ENCODE results near the gene RGS7.
"Not testable (repeated sequence)": the region's sequence is repeated elsewhere in the genome, so short reads cannot be mapped to it uniquely, and the experiment has no call there.

Gene RGS7

DNA sequence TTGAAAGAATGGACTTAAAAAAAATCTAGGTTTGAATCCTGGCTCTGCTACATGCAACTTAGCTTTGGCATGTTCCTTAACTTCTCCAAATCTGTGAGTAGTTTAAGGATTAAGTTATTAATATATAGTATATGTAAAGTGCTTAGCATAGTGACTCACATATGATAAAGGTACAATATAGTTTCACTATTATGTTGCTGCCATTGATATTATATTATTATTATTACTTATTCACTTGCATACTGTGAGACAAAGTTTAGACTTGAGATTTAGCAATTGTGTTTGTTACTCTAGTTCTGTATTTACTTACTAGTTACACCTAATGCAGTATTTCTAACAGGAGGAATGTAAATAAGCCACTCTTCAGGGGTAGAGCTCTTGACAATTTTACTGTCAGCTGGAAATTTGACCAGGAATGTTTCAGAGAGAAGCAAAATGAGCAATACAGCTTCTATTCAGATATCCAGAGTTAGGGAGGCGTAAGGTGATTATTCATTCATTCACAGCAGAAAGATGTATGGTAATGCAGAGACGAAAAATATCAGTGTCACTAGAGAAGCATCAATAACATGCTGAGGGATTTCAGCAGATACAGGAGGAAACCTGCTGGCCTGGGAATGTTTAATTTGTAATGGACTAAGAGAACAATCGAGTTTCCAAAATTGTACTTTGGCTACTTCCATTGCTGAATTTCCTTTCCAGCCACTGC lies 25.5 kb downstream of the RGS7 start:
- DNase-seq = no peak

DNA sequence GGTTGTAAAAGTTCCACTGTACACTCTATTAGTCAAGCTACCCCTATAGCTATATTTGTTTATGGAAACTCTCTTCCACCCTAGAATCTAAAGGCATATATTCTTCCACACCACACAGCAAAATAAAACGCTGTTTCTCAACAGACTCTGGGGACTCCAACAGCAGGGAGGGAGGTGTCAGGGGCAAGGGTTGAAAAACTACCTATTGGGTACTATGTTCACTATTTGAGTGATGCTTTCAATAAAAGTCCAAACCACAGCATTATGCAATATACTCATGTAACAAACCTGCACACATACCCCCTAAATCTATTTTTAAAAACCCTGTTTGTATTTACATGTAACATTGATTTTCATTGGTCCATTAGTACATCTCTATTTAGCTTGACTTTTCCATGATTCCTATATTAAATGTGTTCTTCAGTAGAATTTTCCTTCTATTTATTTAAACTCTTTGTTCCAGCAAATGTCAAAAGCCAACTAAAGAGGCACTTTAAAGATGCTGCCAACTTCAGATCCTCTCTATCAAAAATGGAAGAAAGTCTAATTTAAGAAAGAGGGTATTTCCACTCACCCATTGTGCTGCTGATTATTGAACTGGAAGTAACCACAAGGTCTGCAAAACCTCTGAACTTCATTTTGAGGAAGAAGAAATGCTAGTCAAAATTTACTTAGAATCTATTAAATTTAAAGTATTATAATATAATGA lies 26.2 kb downstream of the RGS7 start:
- DNase-seq = no peak

DNA sequence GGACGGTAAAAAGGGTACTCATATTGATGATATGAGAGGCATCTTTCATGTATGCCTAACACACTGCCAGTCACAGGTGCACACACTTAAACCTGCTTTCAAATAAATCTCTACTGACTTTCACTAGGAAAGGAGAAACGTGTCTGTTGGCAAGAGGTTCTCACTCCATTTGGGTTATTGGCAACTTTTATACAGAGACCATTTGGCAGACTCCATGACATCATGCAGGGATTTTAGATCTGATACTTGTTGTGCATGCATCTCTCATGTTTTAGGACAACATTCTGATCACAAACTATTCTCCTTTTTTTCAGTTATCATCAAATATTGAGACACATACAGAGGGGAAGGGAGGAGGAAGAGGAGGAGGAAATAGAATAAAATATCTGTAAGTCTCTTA lies 31.5 kb downstream of the RGS7 start:
- DNase-seq = no peak

DNA sequence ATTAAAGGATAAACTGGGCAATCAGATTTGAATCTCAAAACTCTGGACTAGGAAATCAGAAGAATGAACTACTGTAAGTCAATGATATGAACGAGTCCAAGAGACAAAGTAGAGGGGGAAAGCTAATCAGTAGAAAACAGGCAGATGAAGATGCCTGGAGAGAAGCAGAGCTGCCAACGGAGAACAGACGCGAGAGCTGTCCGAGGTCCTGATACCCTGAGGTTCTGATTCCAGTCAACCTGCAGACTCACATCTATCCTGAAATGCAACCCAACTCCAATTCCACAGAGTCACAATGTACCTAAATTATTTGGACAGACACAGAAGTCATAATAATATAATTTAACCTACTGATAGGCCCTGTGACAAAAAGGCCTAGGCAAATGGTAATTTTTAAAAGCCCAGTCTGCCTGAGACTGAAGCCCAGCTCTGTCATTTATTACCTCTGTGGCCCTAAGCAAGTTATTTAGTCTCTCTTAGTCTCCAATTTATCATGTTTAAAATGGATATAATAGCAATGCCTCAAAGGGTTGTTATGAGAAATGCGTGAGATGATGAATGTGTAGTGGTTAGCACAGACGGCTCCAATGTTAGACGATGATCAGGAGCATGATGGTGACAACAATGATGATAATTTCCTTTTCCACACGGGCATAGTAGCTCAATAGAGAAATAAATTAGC lies 33.4 kb downstream of the RGS7 start:
- no peak for DNase-seq

DNA sequence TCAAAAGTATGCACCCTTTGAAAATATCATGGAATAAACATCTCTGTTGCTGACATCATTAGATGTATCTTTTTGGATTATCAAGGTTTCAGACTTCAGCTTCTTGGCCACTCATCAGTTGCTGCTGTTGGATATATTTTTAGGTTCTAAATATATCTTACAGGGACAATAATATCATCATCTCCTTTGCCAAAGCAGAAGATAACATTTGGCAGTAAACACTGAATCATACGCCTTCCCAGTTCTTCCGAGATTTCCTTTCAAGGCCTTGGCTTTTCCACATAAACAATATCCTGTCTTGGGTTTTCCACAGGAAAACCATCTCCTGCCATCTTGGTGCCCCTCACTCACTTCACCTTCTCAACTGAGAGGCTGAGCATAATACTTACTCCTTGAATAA lies 39.3 kb downstream of the RGS7 start:
- DNase-seq = no peak

DNA sequence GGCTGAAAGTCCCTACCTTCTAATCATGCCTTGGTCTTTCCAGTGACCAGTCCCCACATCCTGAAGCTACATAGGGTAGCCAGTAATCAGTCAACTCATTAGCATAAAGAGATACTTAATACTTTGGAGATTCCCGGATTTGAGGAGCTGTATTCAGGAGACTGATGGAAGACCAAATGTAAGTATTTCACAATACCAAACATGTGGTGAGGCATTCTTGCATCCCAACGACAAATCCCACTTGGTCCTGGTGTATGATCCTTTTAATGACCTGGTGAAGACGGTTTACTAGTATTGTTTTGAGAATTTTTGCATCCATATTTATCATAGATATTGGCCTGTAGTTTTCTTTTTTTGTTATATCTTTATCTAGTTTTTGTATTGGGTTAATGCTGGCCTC lies 40.6 kb downstream of the RGS7 start:
- DNase-seq = no peak

DNA sequence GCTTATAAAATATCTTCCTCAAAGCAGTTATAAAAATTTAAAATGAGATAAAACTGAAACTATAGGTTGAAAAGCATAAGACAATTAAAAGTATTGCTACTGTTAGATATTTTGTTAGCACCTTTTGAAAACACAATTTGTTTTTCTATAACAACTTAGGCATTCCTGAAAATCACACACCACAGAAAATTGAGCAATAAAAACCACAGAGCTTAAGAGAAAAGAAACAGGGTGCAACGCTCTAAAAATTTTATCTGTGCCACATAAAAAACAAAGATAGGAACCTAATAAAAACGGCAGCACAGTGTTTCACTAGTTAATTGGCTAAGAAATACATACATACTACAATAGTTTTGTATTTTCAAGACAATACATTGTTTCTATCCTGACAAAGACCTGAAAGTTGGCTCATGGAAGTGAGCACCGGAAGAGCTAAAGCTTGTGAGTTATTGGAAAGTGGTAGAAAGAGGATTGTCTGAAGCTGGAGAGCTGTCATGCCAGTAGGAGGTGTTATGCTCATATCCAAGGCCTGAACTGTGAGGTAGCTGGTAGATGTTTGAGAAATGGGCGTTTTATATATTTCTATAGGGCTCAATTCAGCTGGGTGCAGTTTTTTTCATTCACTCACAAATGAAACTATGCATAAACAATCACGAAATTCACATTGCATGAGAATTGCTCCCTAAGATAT lies 45.8 kb downstream of the RGS7 start:
- no peak for DNase-seq

DNA sequence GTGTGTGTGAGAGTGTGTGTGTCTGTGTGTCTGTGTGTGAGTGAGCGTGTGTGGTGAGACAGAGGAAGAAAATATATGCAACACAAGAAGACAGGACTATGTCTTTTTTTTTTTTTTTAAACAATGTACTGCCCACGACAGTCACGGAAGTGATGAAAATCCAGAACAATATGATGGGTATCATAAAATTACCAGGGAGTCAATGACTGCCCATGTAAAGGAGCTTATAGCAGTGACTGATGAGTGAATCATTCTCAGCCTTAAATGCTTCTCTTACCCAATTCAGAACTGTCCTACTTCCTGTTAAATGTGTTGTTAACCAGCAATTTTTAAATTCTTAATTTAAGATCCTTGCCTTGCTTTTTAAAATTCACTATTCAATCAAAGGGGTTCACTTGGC lies 46.6 kb downstream of the RGS7 start:
- no peak for DNase-seq

DNA sequence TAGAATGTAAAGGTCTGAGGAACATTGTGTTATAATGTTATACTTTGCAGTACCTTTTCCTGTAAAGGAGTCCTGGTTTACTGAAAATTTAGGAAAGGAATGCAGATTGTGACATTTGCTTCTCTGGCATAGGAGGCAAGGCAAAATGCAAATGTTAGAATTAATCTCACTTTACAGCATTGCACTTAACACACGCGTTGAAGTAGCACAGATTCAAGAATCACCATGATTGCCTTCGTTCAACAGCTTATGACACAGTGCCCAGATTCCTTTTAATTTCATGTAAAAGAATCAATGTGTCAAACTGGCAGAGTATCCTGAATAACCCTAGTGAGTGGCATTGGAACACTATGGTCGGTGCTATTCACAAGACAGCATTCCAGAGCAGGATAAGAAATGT lies 47.4 kb downstream of the RGS7 start:
- DNase-seq = no peak

DNA sequence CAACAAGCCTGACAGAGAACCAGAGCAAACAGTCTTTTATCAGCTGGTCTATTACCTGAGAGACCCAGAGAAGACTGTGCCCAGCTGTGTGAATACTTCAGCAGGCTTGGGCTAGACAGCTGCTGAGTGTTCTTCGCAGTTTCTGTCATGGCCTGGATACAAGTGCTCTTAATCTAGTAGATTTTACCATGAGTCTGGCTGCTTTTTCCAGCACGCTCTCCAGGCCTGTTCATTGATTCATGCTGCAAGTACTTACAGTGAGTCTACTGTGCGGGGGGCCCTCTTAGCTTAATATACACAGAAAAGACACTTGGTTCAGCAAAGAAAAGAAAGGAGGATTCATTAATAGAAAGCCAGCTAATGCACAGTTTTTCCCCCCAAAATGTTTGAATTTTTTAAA lies 48.5 kb downstream of the RGS7 start:
- DNase-seq = no peak

DNA sequence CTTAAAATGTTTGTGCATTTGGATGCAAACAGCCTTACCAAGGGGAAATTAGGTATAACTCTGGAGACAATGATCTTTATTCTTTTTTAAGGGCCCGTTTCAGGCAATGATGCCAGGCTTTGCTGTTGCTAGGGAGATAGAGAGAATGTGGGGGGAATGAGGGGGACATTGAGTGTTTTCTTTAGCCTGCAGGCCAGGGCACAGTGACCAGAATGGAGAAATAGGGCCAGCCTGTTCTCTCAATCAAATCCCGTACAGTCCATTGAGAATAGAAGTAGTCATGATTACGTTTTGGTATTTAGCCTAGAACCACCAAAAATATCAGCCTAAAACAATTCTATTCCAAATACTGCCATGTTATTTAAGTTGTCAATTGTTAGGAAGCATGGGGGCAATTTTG lies 49.0 kb downstream of the RGS7 start:
- no peak for DNase-seq

DNA sequence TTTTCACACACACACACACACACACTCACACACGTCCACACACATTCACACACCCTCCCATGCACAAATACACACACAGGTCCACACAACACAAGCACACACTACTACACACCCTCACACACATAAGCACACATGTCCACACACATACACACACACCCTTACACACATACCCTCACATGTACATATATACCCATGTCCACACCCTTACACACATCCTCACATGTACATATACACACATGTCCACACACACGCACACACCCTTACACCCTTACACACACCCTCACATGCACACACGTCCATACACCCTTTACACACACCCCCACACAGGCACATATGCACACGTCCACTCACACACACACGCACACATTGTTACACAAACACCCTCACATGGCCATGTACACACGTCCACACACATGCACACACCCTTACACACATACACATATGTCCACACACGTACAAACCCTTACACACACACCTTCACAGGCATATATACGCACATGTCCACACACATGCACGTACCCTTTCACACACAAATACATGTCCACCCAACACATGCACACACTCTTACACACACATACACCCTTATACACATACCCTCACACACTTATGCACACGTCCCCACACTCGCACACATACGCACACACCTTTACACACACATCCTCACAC lies 50.7 kb downstream of the RGS7 start:
- no peak for DNase-seq

DNA sequence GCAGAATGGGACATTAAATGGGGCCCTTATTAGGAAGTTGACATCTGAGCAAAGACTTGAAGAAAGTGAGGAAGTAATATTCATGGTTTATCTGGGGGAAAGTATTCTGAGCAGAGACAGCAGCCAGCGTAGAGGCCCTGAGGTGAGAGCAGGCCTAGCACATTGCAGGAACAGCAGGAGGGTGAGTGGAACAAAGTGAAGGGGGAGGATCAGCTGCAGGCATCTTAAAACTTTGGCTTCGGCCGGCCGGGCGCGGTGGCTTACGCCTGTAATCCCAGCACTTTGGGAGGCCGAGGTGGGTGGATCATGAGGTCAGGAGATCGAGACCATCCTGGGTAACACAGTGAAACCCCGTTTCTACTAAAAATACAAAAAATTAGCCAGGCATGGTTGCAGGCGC lies 55.0 kb downstream of the RGS7 start:
- DNase-seq = not testable (repeated sequence)

DNA sequence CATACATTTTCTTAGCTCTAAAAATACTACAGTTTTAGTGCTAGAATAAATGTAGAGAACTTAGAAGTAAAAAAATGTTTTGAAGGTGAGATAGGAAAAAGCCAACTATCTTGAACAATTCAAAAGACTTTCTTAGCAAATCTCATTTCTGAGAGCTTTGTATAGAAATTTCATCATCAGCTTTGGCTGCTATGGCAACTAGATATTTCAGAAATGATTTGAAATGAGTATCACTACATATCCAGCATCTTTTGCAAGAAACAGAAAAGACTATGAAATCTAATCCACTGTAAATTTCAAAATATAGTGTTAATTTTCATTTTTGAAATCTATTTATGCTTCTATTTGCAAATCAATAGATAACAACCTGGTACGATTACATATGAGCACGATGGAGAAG lies 57.7 kb downstream of the RGS7 start:
- no peak for DNase-seq

DNA sequence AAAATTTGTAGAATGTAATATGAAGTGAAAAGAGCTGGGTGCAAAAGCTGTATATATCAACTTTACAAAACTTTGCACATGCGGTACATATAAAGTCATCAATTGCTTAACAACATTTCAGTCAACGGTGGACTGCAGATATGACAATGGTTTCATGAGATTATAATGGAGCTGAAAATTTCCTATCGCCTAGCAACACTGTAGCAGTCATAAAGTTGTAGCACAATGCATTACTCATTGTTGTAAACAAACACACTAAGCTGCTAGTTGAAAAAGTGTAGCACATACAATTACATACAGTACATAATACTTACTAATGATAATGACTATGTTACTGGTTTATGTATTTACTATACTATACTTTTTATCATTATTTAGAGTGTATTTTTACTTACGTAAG lies 64.0 kb downstream of the RGS7 start:
- DNase-seq = no peak

DNA sequence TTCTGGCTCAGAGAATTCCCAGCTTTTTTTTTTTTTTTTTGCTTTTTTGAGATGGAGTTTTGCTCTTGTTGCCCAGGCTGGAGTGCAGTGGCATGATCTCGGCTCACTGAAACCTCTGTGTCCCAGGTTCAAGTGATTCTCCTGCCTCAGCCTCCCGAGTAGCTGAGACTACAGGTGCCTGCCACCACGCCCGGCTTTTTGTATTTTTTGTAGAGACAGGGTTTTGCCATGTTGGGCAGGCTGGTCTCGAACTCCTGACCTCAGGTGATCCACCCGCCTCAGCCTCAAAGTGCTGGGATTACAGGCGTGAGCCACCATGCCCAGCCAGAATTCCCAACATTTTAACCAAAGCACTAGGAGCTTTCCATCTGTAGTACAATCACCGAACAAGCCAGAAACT lies 65.5 kb downstream of the RGS7 start:
- DNase-seq = not testable (repeated sequence)

DNA sequence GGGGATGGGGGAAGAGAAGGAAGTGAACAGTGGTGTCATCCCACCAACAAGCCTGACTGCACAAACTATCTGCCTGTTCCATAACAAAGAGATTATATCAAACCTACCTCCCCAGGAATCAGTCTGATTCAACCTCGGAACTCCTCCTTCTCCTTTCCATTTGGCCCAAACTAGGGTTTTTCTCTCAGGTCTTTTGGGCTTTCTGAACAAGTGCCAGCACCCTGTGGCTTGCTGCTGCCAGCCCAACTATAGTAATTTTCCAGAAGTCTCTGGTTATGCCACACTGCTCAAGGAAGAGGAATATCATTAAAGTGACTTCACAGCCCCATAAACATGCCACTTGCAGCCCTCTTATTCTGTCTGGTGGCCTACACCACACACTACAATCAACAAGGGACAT lies 70.5 kb downstream of the RGS7 start:
- DNase-seq = no peak

DNA sequence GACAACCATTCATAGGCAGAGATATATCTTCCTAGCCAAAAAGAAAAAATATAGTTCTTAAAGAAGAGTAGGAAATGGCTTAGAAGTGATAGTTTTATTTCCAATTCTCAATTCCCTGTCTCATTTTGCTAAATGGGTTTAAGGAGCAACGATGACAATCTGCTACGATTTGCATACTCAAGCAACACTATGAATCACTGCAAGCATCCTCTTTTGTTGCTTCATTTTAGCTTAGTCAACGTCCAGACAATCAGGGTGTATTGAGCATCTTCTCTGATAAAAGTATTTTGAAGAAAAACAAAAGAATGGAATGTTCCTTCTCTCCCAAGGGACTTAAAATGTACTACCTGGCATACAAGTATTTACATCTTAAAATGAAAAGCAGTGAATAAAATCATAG lies 80.6 kb downstream of the RGS7 start:
- DNase-seq = no peak

DNA sequence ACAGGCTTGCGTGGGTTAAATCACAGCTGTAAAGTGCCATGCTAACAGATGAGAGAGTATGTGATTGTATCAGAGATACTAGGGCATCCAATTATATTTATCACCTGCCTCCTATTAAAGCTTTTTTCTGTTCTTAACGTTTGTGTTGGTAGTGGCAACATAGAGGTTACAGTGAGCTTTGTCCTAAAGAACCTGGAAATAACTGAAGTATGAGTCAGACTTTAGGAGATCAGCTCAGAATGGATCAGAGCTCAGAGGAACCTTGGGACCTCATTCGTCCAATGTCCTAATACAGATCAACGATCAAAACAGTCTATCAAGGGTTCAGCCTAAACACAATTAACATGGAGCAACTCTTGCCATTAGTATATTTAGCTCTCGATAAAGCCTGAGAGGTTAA lies 81.0 kb downstream of the RGS7 start:
- DNase-seq = no peak

DNA sequence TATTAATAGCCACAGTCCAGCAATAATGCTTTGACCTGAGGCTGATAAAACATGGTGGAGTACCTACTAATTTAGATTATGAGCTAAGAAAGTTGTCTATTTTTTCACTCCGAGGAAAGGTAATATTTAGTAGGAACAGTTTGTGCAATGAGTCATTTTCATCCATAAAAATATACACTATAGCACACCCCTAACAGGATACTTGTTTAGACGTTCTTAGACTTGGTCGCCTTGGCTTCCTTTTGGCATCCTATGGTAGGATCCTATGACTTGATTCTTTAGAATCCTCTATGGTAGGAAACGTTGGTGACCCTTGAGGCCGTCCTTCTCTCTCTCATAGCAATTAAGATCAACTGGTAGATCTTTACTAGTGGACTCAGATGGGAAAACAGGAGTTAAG lies 81.8 kb downstream of the RGS7 start:
- DNase-seq = no peak

DNA sequence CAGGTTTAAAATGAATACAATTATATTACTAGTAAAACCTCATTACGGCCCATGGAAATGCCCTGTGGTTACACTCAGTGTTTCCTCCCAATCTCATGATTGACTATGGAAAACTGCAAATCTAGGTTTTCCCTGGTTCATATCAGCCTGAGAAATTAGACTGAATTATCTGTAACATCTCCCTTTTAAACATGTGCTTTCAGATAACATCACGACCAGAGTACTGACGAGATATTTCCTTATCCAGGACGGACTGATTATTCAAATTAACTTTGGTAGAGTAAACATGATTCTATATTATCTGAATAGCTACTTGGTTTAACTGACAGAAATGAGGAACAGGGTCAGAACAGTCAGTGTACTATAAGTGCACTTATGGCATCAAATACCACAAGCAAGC lies 82.3 kb downstream of the RGS7 start:
- DNase-seq = no peak

DNA sequence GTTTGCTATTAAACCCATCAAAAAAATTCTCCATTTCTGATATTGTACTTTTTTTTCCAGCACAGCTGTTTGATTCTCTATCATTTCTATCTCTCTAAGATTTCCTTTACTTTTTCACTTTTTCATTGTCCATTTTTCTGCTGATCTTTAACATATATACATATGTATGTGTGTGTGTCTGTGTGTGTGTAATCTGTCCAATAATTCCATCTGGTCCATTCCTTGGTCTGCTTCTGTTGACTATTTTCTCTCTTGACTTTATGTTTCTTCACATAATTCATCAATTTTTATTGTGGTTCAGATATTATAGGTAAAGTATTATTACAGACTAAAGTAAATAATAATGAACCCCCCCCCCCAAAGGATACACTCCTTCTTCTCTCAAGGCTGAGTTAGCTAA lies 84.2 kb downstream of the RGS7 start:
- DNase-seq = no peak

DNA sequence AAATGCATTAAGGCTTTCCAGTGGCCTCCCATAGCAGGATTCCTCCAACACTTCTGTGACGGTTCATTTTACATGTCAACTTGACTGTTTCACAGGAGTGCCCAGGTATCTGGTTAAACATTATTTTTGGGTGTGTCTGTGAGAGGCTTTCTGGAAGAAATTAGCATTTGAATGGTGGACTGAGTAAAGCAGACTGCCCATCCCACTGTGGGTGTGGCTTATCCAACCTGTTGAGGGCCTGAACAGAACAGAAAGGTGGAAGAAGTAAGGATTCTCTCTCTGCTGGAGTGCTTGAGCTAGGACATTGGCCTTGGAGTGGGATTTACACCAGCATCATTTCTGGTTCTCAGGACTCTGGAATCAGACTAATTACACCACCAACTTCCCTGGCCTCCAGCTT lies 85.6 kb downstream of the RGS7 start:
- DNase-seq = no peak
